DOHH2 (cell line): ENCODE data around the gene BRPF3.
A peak's percentile ranks its signal among the peaks of the same experiment; 100 is the strongest.

Experiments
- EZH2phosphoT487 ChIP-seq: fragments of 200-600 bp; sonication (generic); IDR thresholded peaks from 2 replicates; pipeline ENCODE4 v1.6.1; 2017; ENCODE audit warnings: borderline replicate concordance, mild to moderate bottlenecking, antibody characterized with exemption, low read length, moderate library complexity, mixed read lengths
- TF ChIP-seq, protein P1 (sequence below): fragments of 200-600 bp; sonication (generic); IDR thresholded peaks from one replicate; pipeline ENCODE4 v1.5.1; 2014; ENCODE audit warnings: antibody characterized with exemption, mild to moderate bottlenecking, low read depth, low read length; ENCODE audit not compliant: poor library complexity, severe bottlenecking

DNA sequence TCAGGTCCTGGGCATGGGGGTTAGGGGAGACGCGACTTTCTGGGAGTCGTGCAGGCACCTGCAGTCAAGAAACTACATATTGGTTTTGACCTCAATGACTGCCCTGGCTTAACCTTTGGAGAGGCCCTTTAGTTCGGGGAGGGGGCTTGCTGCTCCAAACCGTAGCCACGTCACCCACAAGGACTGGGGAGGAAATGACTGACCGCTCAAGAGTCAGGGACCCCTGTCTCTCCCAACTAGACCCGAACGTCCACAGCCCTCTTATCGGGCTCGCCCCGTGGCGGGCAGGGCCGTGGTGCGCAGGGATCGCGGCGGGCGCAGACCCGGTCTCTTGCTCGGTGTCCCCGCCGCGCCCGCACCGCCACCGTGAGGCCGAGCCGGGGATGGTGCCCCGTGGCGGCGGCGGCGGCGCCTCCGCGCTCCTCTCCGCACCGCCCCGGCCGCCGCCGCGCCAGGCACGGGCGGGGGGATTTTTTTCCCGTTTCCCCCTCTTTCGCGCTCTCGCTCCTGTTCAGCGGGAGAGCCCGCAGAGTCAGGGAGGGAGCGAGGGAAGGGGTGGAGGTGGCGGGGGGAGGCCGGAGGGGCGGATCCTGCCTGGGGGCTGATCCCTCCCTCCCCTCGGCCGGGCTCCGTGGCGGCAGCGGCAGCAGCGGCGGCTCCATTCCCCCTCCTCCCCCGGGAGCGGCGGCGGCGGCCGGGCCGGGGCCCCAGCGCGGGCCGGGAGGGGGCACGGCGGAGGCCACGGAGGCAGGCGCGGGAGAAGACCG, at the start of gene BRPF3:
- TF ChIP-seq, protein P1, sequence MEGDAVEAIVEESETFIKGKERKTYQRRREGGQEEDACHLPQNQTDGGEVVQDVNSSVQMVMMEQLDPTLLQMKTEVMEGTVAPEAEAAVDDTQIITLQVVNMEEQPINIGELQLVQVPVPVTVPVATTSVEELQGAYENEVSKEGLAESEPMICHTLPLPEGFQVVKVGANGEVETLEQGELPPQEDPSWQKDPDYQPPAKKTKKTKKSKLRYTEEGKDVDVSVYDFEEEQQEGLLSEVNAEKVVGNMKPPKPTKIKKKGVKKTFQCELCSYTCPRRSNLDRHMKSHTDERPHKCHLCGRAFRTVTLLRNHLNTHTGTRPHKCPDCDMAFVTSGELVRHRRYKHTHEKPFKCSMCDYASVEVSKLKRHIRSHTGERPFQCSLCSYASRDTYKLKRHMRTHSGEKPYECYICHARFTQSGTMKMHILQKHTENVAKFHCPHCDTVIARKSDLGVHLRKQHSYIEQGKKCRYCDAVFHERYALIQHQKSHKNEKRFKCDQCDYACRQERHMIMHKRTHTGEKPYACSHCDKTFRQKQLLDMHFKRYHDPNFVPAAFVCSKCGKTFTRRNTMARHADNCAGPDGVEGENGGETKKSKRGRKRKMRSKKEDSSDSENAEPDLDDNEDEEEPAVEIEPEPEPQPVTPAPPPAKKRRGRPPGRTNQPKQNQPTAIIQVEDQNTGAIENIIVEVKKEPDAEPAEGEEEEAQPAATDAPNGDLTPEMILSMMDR, result peak; percentile 38
- TF ChIP-seq EZH2phosphoT487, result no peak
